Dorsolateral prefrontal cortex (tissue), 118 donors: Measurements from ENCODE around the gene PCNA. TPM values are rescaled to one million over a fixed set of nuclear protein-coding genes. Genes with fewer than 3 reads are reported as not detected.

Experiments
- total RNA-seq, 120 experiments: library from RNA; stranded (reverse); gene quantifications; one replicate each; pipeline versions ENCODE4 v1.2.3 to v1.2.4, GENCODE V29; 2022

The PCNA gene
- total RNA-seq, 120 experiments from 2014 or later, result 16.5 to 38.8 (median 26.1) TPM

Other genes starting within 250 kb of the PCNA start
- gene SLC23A2, start 118.4 kb downstream of the PCNA start, total RNA-seq, result 100 to 1,000 TPM in 13 of 120 experiments, 10 to 100 TPM in 107; 55.9 to 110 (median 87.7) TPM
- 100 to 1,000 TPM in 4 of 120 experiments, 10 to 100 TPM in 116; 56.1 to 113 (median 78.5) TPM for gene TMEM230, start 6.9 kb downstream of the PCNA start, total RNA-seq
- 100 to 1,000 TPM; 103 to 195 (median 145) TPM for gene CDS2, start 7.0 kb upstream of the PCNA start, total RNA-seq
- 1 to 10 TPM in 116 of 120 experiments, under 1 TPM in 3, not detected in 1; 0.47 to 8.5 (median 3.5) TPM for gene PROKR2, start 197.0 kb upstream of the PCNA start, total RNA-seq